Measurements from ENCODE around the gene POU3F1.

POU3F1 gene

DNA sequence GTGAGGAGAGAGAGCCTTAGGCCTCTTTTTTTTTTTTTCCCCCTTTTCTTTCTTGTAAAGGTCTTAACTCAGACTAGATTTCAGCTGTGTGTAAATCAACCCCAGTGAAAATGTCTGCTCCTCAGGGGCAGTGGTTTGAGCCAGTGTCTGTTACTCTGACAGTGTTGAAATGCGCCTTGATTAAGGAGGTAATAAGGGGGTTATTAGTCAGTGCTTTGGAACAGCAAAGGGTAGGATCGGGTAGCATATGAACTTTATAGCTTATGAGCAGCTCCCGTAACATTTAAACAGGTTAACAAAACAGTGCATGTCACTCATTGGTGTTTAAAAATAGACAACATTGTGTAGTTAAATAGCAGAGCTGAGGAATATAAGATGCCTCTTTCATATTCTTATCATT is 23.8 kb downstream of the POU3F1 start:
- Histone ChIP-seq H4K20me1 (ENCODE audit: insufficient read depth, low read length) (no peaks in the 10 kb centered on the region), H3K4me2 (ENCODE audit: low read length) (no peak overlapping the region)

DNA sequence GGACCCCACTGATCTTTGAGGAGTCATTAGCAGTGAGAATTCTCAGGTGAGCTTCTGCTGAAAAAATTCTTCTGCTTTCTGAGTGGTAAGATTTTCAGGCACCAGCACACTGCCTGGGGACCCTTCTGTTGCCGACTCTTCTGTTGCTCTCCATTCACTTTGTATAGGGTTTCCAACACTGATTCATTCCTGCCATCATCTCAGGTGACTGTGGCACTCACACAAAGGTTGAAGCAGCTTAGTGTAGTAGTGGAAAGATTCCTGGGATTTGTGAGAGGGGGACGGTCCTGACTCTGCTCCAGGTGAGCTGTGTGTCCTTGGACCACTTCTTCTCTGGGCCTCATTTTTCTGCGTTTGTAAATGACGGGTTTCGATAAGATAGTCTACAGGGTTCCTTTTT is 24.6 kb downstream of the POU3F1 start:
- no peaks in the 10 kb centered on the region for H3K27me3 ChIP-seq (ENCODE audit: insufficient read depth, low read length)
- H3K79me2 ChIP-seq (ENCODE audit: insufficient read depth, low read length), result 0 out of 2 replicates have a peak, but pooled peaks cover 3% of the 10 kb centered on the region
- H3K36me3 ChIP-seq (ENCODE audit: insufficient read depth, low read length), result peaks cover 89% of the 10 kb centered on the region
- H2AFZ ChIP-seq (ENCODE audit: low read length), result no peak overlapping the region
- no peaks in the 10 kb centered on the region; the same call in 1 of the 2 replicates for H3F3A ChIP-seq (ENCODE audit: insufficient read depth, low read length)
- H3K4me1 ChIP-seq (ENCODE audit: insufficient read depth, low read length, severe bottlenecking), result no peaks in the 10 kb centered on the region
- no peak overlapping the region for H3K27ac ChIP-seq (ENCODE audit: low read depth, low read length, poor library complexity, severe bottlenecking)
- no peaks in the 10 kb centered on the region for H3K9me3 ChIP-seq (ENCODE audit: low read length)
- TF ChIP-seq, protein P1, sequence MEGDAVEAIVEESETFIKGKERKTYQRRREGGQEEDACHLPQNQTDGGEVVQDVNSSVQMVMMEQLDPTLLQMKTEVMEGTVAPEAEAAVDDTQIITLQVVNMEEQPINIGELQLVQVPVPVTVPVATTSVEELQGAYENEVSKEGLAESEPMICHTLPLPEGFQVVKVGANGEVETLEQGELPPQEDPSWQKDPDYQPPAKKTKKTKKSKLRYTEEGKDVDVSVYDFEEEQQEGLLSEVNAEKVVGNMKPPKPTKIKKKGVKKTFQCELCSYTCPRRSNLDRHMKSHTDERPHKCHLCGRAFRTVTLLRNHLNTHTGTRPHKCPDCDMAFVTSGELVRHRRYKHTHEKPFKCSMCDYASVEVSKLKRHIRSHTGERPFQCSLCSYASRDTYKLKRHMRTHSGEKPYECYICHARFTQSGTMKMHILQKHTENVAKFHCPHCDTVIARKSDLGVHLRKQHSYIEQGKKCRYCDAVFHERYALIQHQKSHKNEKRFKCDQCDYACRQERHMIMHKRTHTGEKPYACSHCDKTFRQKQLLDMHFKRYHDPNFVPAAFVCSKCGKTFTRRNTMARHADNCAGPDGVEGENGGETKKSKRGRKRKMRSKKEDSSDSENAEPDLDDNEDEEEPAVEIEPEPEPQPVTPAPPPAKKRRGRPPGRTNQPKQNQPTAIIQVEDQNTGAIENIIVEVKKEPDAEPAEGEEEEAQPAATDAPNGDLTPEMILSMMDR (IDR thresholded peaks at IDR 0.05; ENCODE audit: low read length), result no peak
- no peak for TF ChIP-seq EZH2 (IDR thresholded peaks at IDR 0.05; ENCODE audit: borderline replicate concordance, low read length)
- H4K20me1 ChIP-seq (ENCODE audit: insufficient read depth, low read length), result no peaks in the 10 kb centered on the region
- no peak overlapping the region for H3K4me2 ChIP-seq (ENCODE audit: low read length)
- no peak overlapping the region for H3K4me3 ChIP-seq (ENCODE audit: low read depth, low read length, poor library complexity, severe bottlenecking)
- no peaks in the 10 kb centered on the region for H3K9me2 ChIP-seq (ENCODE audit: low read depth, low read length)
- H3K9ac ChIP-seq (ENCODE audit: low read length), result no peak overlapping the region

More for the DNA sequence above, 23.8 kb downstream of the POU3F1 start:
- H3K9ac ChIP-seq (ENCODE audit: low read length), result no peak overlapping the region
- no peaks in the 10 kb centered on the region for H3K9me3 ChIP-seq (ENCODE audit: low read length)
- H3K27me3 ChIP-seq (ENCODE audit: insufficient read depth, low read length), result no peaks in the 10 kb centered on the region
- no peaks in the 10 kb centered on the region for H3K9me2 ChIP-seq (ENCODE audit: low read depth, low read length)
- H3K36me3 ChIP-seq (ENCODE audit: insufficient read depth, low read length), result peaks cover 82% of the 10 kb centered on the region
- no peak overlapping the region for H3K27ac ChIP-seq (ENCODE audit: low read depth, low read length, poor library complexity, severe bottlenecking)
- no peaks in the 10 kb centered on the region for H3K4me1 ChIP-seq (ENCODE audit: insufficient read depth, low read length, severe bottlenecking)
- TF ChIP-seq, protein P1 (IDR thresholded peaks at IDR 0.05; ENCODE audit: low read length), result no peak
- H3F3A ChIP-seq (ENCODE audit: insufficient read depth, low read length), result no peaks in the 10 kb centered on the region; the same call in 1 of the 2 replicates
- H3K4me3 ChIP-seq (ENCODE audit: low read depth, low read length, poor library complexity, severe bottlenecking), result no peak overlapping the region
- no peaks in the 10 kb centered on the region for H3K79me2 ChIP-seq (ENCODE audit: insufficient read depth, low read length)
- no peak overlapping the region for H2AFZ ChIP-seq (ENCODE audit: low read length)

DNA sequence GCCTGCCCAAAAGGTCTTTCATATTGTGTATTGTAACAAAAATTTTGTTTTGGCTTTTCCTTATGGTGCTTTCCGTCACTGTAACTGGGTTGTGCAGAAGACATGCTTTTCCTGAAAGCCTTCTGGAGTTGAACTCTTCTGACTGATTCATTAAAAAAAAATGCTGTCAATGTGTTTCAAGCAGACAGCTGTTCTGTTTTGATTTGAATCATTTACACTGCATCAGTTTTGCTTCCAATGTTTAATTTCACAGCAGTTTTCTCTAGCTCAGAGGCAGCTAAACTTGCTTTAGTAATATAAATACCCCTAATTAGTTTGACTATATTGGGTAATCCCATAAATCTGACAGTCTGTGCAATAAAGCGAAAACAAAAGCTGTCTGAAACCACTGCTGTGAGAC is 26.2 kb downstream of the POU3F1 start:
- H3K27ac ChIP-seq (ENCODE audit: low read depth, low read length, poor library complexity, severe bottlenecking), result no peak overlapping the region
- no peaks in the 10 kb centered on the region for H3K27me3 ChIP-seq (ENCODE audit: insufficient read depth, low read length)
- H3K4me3 ChIP-seq (ENCODE audit: low read depth, low read length, poor library complexity, severe bottlenecking), result no peak overlapping the region
- H3K9me2 ChIP-seq (ENCODE audit: low read depth, low read length), result no peaks in the 10 kb centered on the region
- H2AFZ ChIP-seq (ENCODE audit: low read length), result no peak overlapping the region
- H3F3A ChIP-seq (ENCODE audit: insufficient read depth, low read length), result no peaks in the 10 kb centered on the region; the same call in 1 of the 2 replicates
- 0 out of 2 replicates have a peak, but pooled peaks cover 5% of the 10 kb centered on the region for H3K79me2 ChIP-seq (ENCODE audit: insufficient read depth, low read length)
- H3K9me3 ChIP-seq (ENCODE audit: low read length), result no peaks in the 10 kb centered on the region
- H3K36me3 ChIP-seq (ENCODE audit: insufficient read depth, low read length), result peaks cover 93% of the 10 kb centered on the region
- no peak overlapping the region for H3K9ac ChIP-seq (ENCODE audit: low read length)
- H3K4me2 ChIP-seq (ENCODE audit: low read length), result no peak overlapping the region
- no peaks in the 10 kb centered on the region for H3K4me1 ChIP-seq (ENCODE audit: insufficient read depth, low read length, severe bottlenecking)
- TF ChIP-seq, protein P1 (IDR thresholded peaks at IDR 0.05; ENCODE audit: low read length), result no peak
- no peak for TF ChIP-seq EZH2 (IDR thresholded peaks at IDR 0.05; ENCODE audit: borderline replicate concordance, low read length)
- H4K20me1 ChIP-seq (ENCODE audit: insufficient read depth, low read length), result no peaks in the 10 kb centered on the region
